ENCODE data around the gene FOXF1.

The FOXF1 gene

GRCh38 chr16:86558355-86559193 lies 48.2 kb downstream of the FOXF1 start:
- no peak for DNase-seq

- no peak for DNase-seq
Observed at GRCh38 chr16:86559802-86560305, 49.5 kb downstream of the FOXF1 start.

- no peak for DNase-seq
Observed at GRCh38 chr16:86562356-86562755, 52.0 kb downstream of the FOXF1 start.

GRCh38 chr16:86563469-86564345 lies 53.4 kb downstream of the FOXF1 start:
- peak; percentile 6 to 16 for DNase-seq

Data from NCI-H187 (cell line).